GM21423 (cell line): ENCODE measurements around the gene KCTD16.

ENCODE experiments used
- ATAC-seq: cut with Tn5 transposase; IDR thresholded peaks from one replicate; pipeline ENCODE4 v1.9.1; 2021; ENCODE audit warnings: mild to moderate bottlenecking, moderate library complexity; ENCODE audit not compliant: unreplicated experiment

KCTD16 gene

DNA sequence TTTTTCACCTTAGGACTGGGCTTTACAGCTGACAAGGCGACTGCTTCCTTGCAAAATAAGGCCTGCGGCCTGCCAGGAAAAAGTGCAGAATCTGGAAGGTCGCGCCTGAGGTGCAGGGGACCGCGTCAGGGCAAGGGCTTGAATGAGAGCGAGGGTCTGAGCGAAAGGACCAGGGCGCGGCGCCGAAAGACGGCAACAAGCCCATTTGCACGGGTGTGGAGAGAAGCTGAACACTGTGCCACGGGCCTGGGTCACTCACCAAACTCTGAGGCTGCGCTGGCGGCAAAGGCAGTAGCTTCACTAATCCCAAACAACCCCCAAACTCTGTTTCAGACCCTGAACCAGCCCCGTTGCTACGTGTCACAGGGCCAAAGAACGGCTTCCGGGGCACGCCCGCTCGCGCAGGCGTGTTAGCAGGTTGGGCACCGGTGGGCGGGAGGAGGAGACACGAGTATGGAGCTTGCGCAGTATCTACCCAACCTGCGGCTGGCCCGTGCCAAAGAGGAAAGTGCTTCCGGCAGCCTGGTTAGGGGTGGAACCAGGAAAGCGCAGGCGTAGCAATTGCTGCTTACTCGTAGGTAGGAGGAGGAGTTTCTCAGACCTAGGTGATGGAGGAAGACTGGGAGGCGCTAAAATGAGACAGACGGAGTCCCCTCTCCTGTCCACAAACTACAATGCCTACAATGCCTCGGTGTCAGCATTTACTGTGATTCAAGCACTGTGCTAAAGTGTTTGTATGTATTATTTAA lies at the start of gene KCTD16, which contains the start of gene YIPF5:
TSS of gene KCTD16 (plus strand) at position 598 of the 749 bp plus-strand sequence.
TSS of gene YIPF5 (minus strand) at position 384 of the 749 bp plus-strand sequence. CDS start 704 bp downstream, outside the sequence.
- peak; percentile 100 for ATAC-seq

DNA sequence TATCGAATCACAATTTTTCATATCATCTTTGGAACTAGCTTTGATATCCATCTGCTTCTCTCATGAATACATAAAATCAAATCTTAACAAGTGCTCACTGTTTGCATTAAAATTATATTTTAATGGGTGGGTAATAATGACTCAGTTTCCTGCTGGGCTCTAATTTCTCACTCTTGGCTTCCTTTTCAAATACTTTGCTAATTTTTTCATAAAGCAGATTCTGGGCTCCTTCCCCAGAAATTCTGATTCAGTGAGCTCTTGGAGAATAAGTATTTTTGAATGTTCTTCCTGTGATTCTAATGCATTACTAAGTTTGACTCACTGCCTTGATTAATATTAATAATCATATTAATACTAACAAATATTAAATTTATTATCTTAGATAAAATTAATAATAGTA lies 49.1 kb upstream of the KCTD16 start:
- ATAC-seq, result no peak

DNA sequence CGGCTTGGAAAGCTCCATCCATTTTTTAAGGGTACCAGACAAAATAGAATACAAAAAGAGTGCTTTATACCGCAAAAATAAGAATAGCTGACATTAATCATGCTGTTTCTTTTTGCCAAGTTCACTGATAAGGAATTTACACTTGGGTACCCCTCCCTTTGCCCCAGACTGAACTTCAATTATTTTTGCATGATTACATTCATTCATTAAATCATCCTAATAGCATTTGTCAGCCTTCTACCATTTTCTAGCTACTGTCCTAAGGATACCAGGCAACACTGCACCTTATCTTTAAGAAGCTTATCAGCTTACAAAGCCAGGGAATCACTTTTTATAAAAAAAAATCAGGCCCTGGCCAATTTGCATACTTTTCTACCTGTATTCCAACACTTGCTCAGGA lies 48.6 kb upstream of the KCTD16 start:
- no peak for ATAC-seq

DNA sequence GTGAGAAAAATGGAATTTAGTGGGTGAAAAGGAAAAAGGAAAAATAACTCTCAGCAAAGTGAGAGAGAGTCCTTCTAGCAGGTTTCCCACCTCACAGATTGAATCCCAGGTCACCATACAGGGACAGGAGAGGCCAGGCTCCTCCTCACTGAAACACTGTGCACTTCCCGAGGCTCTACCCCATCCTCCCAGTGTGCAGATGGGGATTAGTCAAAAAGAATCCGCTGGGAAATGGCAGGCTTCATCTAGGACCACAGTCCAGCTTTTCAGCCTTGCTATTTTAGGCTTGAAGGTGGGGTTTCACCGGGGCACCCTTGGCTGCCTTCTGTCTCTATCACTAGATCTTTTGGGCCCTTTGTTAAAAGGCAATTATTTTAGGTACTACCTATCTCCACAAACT lies 48.0 kb upstream of the KCTD16 start:
- ATAC-seq, result no peak

DNA sequence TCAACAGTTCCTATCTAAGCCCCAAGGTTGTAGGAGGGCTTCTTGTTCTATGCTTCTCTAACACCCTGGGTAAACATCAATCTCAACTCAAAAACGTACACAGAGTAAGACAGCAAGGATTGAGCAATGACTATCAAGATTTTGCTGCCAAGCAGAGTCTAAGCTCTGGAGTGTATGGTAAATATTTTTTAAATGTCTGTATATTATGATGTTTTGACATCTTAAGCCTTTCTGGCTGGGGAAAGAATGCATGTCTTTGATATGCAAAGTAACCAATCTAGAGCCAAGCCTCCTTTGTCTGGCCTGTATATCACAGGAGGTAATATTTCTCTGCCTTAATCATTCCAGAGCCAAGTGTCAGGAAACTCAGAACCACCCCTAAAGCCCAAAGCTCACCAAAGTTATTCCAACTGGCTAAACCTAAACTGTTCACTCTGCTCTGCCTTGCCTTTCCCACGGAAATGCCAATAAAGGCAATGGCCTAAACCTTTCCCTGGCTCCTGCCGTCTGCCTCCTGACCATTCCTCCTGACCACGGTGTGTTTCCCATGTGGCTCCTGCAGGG lies 45.4 kb upstream of the KCTD16 start:
- ATAC-seq, result no peak

DNA sequence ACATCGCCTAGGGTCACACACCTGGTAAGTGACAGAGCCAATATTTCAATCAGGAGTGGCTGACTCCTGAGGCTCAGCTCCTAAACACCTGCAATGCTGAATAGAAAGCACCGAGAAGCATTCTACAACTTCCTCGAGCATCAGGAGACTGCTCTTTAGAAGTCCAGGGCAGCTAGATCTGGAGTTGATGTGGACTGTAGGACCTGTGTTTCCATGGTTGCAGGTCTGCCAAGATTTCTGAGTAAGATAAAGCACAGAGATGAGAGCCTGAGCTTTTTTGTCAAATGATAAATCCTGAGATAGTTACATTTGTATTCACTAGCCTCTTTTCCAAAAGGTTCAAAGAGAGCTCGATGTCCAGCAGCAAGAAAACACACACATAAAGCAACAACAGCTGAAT lies 44.0 kb upstream of the KCTD16 start:
- no peak for ATAC-seq

DNA sequence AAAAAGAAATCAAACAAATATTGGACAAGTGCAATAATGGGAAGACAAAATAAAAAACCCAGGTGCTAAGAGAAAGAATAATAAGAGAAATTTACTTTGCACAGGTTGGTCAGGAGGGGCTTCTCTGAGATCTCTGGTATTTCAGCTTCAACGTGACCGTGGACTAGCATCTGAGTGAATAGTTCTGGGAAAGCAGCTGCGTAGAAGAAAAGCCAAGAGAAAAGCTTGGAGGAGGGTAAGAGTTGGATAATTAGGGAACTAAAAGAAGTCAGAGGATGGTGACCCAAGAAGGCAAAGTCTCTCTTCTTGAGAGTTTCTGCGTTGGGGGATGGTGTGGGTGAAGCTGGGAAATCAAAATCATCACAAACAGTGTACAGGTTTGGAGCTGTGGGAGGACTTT lies 41.8 kb upstream of the KCTD16 start:
- ATAC-seq, result no peak

DNA sequence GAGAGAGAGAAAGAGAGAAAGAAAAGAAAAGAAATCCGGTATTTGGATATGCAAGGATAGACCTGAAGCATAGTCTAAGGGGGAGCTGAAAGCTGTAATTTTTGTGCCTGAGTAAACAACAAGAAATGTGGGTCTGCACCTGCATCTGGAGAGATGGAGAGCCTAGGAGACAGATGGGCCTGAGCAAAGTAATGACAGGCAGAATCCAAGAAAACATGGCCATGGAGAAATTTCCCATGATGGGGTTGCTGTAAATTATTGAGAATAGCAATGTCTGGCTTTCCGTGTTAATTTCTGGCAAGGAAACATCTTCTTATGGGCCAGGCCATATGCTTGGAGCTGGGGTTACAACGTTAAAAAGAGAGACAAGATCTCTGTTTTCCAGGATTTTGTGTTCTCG lies 40.4 kb upstream of the KCTD16 start:
- no peak for ATAC-seq

DNA sequence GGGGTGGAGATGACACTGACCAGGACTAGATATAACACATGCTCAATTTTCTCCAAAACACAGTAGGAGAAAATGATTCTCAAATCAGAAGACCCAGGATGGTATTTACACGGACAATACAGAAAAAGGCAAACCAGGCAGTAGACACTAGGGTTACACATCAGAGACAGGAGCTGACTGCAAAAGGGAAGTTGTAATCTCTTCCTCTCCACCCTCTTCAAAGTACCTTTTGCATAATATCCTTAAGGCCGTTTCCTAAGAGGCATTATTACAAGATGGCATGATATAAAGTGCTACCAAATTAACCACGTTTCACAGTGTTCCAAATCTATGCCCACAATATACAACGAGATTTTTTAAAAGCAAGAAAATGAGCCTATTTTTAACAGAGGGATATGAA lies 39.4 kb upstream of the KCTD16 start:
- ATAC-seq, result no peak

DNA sequence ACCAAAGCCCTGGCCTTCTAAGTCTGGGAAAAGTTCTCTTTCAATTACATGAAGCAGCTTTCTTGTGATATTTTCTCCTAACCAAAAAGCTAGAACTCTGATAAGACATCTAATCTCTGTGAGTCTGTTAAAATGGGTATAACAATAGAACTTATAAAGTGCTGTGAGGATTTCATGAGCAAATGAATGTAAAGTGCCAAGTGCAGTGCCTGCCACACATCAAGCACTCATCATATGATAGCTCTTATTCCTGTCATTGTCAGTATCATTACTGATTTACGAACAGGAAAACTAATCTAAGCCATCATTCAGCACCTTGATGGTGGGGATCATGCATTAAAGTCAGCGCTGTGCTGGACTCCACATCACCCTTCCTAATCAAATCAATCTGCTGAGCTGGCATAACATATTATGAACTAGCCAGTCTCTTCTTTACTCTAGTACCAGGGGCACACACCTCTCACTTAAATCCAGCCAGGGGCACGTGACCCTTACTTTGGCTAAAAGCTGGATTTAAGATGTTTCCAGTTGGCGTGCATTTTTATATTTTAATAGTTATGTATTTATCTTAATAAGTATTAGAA lies 37.5 kb upstream of the KCTD16 start:
- ATAC-seq, result no peak

DNA sequence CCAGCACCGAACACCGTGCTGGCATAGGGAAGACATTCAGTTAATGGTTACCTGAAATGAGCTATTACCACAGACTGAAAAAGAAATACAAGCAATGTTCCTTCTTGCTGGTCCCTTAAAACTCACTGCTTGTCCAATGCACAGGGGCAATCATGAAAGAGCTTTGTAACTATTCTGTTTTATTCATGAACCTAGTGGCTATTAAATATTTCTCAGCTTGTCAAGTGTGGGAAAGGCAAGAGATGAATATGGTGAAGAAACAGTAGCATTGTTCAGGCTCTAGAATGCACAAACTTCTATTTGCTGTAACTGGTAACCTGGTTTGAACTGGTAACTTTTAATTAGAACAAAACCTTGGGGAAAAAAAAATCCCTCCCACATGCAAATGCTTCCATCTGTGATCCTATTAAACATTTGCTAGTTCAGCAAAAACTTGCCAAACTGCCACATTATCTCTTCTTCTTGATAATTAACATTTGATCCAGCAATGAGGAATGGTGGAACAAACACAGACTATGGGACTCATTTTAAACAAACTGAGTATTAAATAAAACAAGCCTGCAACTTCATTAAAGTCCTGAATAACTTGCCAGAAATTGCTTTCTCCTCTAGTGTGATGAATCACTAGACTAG lies 36.4 kb upstream of the KCTD16 start:
- no peak for ATAC-seq

DNA sequence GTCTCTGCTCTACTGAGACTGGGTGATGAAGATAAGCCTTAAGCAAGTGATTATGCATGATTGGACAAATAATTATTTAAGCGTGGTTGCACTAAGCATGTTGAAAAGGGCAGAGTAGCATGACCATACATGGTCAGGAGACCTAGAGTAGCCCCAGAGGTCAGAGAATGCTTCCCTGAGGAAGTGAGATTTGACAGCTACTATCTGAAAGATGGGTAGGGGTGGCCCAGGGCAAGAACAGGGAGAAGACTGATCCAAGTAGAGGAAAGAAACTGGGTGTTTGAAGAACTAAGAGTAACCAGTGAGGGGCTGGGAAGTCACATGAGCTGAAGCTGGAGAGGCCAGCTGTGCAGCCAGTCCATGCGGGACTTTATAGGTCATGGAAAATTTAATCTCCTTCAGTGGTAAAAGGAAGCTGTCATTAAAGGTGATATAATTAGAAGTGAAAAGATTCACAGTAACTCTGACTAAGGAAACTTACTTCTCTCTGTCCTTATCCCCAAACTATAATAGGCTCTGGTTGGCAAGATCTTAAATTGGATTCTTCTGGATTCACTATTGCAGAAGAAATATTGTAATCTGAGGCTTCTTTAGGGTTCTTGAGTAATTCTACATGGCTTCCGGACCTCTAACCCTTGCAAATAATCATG lies 35.4 kb upstream of the KCTD16 start:
- ATAC-seq, result no peak

DNA sequence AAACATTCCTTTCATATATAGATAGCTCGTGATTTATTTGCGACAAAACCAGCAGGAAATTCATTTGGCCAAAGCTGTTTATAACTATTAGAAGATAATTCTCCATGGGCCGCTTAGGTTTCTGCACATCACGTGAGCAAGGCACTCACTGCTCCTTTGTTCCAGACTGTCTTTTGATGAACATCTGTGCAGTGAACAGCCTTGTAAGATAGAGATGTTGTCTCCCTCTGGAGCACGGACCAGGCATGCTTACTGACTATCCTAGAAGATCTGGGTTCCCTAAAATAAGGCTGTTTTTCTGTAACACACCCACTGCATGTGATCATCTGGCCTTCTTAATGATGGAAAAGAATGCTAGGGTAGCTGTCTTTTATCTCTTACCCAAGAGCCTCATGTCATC lies 31.1 kb upstream of the KCTD16 start:
- ATAC-seq, result no peak

DNA sequence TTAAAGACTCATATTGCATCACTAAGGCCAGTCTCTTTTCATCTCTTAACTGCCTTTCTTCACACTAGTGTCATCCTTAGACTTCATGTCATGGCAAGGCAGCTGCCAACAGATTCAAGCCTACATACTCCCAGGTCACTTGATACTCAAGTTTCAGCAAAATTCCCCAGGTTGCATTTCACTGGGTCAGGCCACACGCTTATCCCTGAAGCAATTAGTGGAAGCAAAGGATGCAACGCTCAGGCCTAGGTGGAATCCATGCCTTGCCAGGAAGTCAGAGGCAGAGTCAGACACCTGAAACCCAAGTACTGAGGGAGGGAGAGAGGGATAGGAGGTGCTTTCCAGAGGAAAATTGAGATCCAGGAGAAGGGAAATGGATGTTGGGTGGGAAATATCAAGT lies 29.1 kb upstream of the KCTD16 start:
- no peak for ATAC-seq

DNA sequence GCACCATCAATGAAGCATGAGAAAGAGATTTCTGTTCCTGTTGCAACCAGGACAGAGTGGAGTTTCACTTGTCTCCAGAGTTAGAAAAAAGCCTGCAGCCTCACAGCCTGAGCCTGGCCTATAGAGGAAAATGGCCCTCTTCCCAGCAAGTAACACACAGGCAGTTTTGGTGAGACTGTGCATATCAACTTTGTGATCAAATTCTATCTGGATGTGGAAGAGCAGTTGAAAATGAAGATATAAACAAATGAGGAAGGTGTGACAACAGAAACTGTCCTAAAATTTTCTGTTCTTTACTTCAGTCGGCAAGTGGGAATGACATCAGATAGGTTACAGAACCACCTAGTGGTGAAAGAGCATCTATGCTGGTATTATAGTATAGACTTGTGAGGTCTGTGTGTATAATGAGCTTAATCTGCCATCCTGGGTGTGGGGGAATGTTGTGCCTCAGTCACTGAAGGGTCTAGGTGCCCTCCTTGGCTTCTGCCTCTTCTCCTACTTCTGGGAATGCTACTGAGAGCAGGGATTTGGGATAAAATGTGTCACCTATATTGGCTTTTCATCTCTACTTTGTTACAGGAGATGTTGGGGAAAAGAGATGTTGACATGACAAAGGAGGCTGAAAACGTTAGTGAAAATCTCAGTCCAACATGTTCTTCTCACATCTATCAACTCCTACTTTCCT lies 28.4 kb upstream of the KCTD16 start:
- peak; percentile 98 for ATAC-seq

DNA sequence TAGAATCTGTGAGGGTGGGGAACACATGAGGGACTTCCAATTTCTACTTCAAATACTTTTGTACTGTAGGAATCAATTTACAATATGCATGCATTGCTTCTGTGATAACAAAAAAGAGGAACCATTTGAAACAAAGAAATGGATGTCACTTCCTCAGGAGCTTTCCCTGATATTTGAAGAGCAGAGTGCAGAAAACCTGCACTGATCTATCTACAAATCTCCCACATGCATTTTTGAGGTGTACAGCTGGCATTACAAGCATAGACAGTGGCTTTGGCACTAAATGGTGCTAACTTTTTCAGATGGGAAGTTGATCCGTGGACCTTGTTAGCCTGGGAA lies 27.9 kb upstream of the KCTD16 start:
- no peak for ATAC-seq

DNA sequence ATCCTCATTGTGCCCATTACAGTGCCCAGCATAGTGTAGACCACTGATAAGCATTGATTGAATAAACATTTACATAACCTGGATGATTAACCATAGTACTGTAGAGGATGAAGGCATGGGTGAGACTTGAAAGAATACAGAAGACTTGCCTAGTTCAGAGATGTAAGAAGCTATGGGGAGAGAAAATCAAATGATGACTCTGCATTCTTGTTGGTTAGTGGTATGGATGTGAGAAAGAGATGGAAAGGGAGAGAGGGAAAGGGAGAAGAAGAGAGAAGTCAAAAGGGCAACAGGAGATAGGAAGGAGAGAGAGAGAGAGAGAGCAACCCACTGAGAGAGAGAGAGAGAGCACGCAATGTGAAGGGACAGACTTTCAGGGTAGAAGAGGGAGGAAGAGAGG lies 27.0 kb upstream of the KCTD16 start:
- ATAC-seq, result no peak

DNA sequence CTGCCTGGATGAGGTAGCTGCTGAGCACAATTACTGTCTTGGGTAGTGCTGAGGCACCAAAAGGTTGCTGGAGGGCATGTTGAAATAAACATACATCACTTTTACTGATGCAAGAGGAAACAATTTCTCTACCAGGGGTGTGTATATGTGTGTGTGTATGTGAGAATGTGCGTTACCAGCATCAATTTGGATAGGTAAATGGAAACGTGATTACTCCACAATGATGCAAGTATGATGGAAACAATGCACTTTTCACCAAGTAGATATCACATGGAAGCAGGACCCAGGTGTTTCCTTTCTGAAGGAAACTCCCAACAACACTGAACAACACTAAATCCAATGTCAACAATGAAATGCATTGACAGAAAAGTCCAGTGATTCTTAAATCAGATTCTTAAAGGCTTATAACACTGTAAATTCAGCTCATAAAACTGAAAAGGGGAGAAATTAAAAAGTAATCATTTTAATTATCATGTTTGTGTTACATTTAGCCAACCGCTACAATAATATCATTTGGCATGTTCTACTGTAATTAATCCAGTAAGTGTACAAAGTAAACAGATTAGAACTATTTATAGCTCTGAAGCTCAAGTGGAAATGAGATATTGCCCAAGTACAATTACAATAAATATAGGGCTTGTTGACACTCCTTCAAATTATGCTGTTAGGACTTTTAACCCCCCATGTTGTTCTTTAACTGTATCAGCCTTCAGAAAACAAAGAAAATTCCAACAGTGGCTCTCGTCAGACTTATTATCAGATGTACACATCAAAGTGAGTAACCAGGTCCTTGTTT lies 25.5 kb upstream of the KCTD16 start:
- ATAC-seq, result no peak

DNA sequence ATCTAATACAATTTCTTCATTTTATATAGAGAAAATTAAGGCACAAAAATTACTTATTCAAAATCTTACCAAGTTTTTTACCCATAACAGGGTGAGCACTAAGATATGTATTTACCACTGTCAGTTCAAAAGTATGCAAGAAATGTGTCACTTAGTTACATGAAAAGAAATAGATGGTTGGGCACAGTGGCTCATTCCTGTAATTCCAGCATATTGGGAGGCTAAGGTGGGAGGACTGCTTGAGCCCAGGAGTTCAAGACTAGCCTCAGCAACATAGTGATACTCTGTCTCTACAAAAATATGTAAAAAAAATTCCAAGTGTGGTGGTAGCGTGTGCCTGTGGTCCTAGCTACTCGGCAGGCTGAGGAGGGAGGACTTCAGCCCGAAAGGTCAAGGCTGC lies 19.6 kb upstream of the KCTD16 start:
- ATAC-seq, result no peak

DNA sequence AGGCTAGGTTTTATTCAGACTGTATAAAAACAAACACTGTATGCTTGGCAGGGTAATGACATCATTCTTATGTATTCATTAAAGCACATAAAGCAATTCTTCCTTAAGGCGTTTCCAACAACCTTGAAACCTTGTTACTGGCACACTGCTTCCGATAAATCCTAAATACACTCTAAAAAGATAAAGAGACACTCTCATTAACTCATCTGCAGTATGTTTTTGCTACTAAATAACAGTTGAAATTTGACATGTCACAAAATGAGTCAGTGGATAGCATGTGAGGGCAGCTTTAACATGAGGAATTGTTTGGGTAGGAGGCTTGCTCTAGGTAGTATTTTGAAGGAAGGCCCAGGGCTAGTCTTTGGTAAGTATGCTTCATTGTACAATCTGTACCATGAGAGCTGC lies 13.9 kb upstream of the KCTD16 start:
- ATAC-seq, result no peak
